ENCODE results near the gene MRPL55. TPM values are rescaled to one million over a fixed set of nuclear protein-coding genes. Genes with fewer than 3 reads are reported as not detected.
A peak's percentile ranks its signal among the peaks of the same experiment; 100 is the strongest.

The MRPL55 gene
- total and polyA plus RNA-seq, 2 of the 4 experiments (the other 2 are of a cell fraction) = 48.9 to 95.4 TPM

DNA sequence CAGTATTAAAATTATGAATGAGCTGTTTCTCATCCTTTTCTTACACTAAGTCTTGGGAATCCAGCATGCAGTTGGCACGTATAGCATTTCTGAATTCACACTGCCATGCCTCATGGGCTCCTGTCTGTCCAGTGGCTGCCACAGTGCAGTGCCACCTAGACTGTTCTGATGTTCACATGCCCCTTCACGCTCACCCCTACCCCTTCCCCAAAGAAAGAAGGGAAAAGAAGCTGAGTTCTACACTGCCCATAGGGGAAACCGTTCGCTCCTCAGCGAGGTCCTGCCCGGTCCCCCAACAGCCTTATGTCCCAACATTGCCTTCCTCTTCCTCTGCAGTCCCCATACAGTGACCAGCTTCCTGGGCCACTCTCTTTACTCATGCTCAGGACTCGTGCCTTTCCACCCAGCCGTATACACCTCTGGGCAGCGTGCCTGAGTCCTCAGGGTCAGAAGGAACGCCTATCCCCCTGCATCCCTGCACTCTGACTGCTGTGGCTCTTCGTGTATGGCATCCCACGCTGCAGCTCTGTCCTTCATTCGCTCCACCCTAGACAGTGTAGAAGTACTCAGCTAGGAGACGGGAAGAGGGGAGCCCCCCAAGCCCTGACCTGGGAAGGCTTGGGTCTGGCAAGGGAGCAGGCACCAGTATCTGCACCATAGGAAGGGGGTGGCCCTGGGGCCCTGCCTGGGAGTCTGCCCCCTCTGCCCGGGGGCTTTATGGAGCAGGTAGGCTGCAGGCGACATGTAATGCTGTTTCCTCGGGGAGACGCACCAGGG is 50.7 kb downstream of the MRPL55 start:
- Histone ChIP-seq H3K36me3 (ENCODE audit: control insufficient read depth, insufficient read depth, low read length) (no peaks in the 10 kb centered on the region), H3K9me1 (ENCODE audit: insufficient read depth, low read length) (no peaks in the 10 kb centered on the region), H3K14ac (replicated peaks; ENCODE audit: low read depth, low read length) (no peak overlapping the region), H3K9me3 (ENCODE audit: control insufficient read depth, insufficient read depth, low read length) (peaks cover 13% of the 10 kb centered on the region; the same call in 1 of the 2 replicates), H3K4me2 (ENCODE audit: low read depth, low read length) (no peak overlapping the region), H4K20me1 (ENCODE audit: insufficient read depth, low read length) (no peaks in the 10 kb centered on the region), H4K8ac (ENCODE audit: low read depth in 2 of 2, low read length in 2 of 2) (no peak overlapping the region), H2AK9ac (replicated peaks; ENCODE audit: low read depth, low read length, poor library complexity) (no peak overlapping the region), H3K18ac (ENCODE audit: low read depth, low read length) (no peak overlapping the region), H3K23ac (ENCODE audit: low read depth, low read length) (no peak overlapping the region), H4K91ac (ENCODE audit: insufficient read depth, low read depth, low read length) (no peak overlapping the region), H3K56ac (ENCODE audit: extremely low read depth, insufficient read depth, low read length) (no peak overlapping the region), H2BK120ac (ENCODE audit: low read depth, low read length) (no peak overlapping the region), H3K4me1 (ENCODE audit: control insufficient read depth, insufficient read depth, low read length) (peaks cover 2% of the 10 kb centered on the region; the same call in 1 of the 2 replicates), H2AFZ (replicated peaks; ENCODE audit: low read length, poor library complexity) (no peak overlapping the region), H3K9ac (ENCODE audit: low read depth, low read length) (no peak overlapping the region), H3K4ac (ENCODE audit: low read depth, low read length) (no peak overlapping the region), H2BK5ac (ENCODE audit: low read depth, low read length, poor library complexity, severe bottlenecking) (no peak overlapping the region), H2AK5ac (ENCODE audit: low read depth, low read length) (no peak overlapping the region), H4K5ac (ENCODE audit: low read depth, low read length) (no peak overlapping the region), H3K4me3 (ENCODE audit: insufficient read depth, low read depth, low read length) (no peak overlapping the region), H3K27ac (ENCODE audit: insufficient read depth, low read length) (no peak overlapping the region), H3K79me1 (ENCODE audit: low read depth in 1 of 2, low read length in 2 of 2) (no peaks in the 10 kb centered on the region), H2BK15ac (ENCODE audit: low read depth, low read length) (no peak overlapping the region), H2BK20ac (ENCODE audit: low read depth, low read length) (no peak overlapping the region), H3K27me3 (ENCODE audit: control insufficient read depth, insufficient read depth, low read length) (peaks cover 35% of the 10 kb centered on the region)
- ATAC-seq (ENCODE audit: low read depth) = no peak
- CTCF ChIA-PET = no interaction called here
- no peak for TF ChIP-seq RCOR1 (IDR thresholded peaks at IDR 0.05; ENCODE audit: insufficient replicate concordance, low read length)
- BruUV-seq (replicated peaks) = no TSS peak
- 26% methylated on average over 8 of the region's 18 CpGs; no CpG with 5 or more reads in 1 of the 2 experiments for WGBS, 2 experiments (ENCODE audit: extremely low coverage in 2 of 2, insufficient read length in 1 of 2)
- POLR2A ChIA-PET (ENCODE audit: unreplicated experiment) = no interaction called here
- no peak for DNase-seq
- dilution Hi-C loops (cut with HindIII; ENCODE audit: low sequenced_read_pairs, unreplicated experiment) = no loop called here
- in situ Hi-C loops (cut with MboI; ENCODE audit: low sequenced_read_pairs) = no loop called here
- intact Hi-C loops (cut with micrococcal nuclease) = no loop called here

Small RNAs within 50 kb of the gene (microRNA-seq; reads per million reads assigned to microRNA genes)
- gene AL359510.1 (ENCODE audit: insufficient read depth, insufficient read length) (not detected), gene MIR3620 (ENCODE audit: unreplicated experiment) (5.8 reads per million, percentile 11 among the genes with 10 or more reads in this experiment)

Small RNAs within 50 kb of the gene (small RNA-seq; reads per million reads assigned to genes)
- 0 reads per million in 5 experiments for gene AL359510.1

Other genes with a start within 250 kb of the MRPL55 start
- gene WNT9A, start 161.4 kb downstream of the MRPL55 start, total RNA-seq (2012; rRNA removed) = 0.18 and 0.28 TPM in 2 replicates
- 0.36 and 0.42 TPM in 2 replicates for gene WNT9A, start 161.4 kb downstream of the MRPL55 start, polyA plus RNA-seq (2012; rRNA removed)
- not detected in 2 replicates for gene WNT3A, start 102.3 kb downstream of the MRPL55 start, total RNA-seq (2012; rRNA removed)
- gene WNT3A, start 102.3 kb downstream of the MRPL55 start, polyA plus RNA-seq (2012; rRNA removed) = not detected in 2 replicates
- gene ARF1, start 26.6 kb downstream of the MRPL55 start, total RNA-seq (2012; rRNA removed) = 306 and 330 TPM in 2 replicates
- 1,099 and 1,100 TPM in 2 replicates for gene ARF1, start 26.6 kb downstream of the MRPL55 start, polyA plus RNA-seq (2012; rRNA removed)
- gene C1orf35, start 6.0 kb downstream of the MRPL55 start, total RNA-seq (2012; rRNA removed) = 4.3 and 4.7 TPM in 2 replicates
- gene C1orf35, start 6.0 kb downstream of the MRPL55 start, polyA plus RNA-seq (2012; rRNA removed) = 13.0 and 15.4 TPM in 2 replicates
- gene GUK1, start 31.0 kb upstream of the MRPL55 start, total RNA-seq (2012; rRNA removed) = 465 and 524 TPM in 2 replicates
- 548 and 630 TPM in 2 replicates for gene GUK1, start 31.0 kb upstream of the MRPL55 start, polyA plus RNA-seq (2012; rRNA removed)
- gene GJC2, start 40.6 kb upstream of the MRPL55 start, total RNA-seq (2012; rRNA removed) = 1.1 and 1.4 TPM in 2 replicates
- 1.7 and 2.6 TPM in 2 replicates for gene GJC2, start 40.6 kb upstream of the MRPL55 start, polyA plus RNA-seq (2012; rRNA removed)
- 1.7 and 2.0 TPM in 2 replicates for gene IBA57, start 56.5 kb upstream of the MRPL55 start, total RNA-seq (2012; rRNA removed)
- 2.6 TPM in 2 replicates for gene IBA57, start 56.5 kb upstream of the MRPL55 start, polyA plus RNA-seq (2012; rRNA removed)
- gene OBSCN, start 98.7 kb upstream of the MRPL55 start, total RNA-seq (2012; rRNA removed) = 4.1 and 4.2 TPM in 2 replicates
- gene OBSCN, start 98.7 kb upstream of the MRPL55 start, polyA plus RNA-seq (2012; rRNA removed) = 9.5 and 10.0 TPM in 2 replicates